GM23248 (cell line): ENCODE data around the gene GIGYF2.

ENCODE experiments used
- EZH2 ChIP-seq: fragments of 200-600 bp; sonication (generic); IDR thresholded peaks from 2 replicates; pipeline ENCODE4 v1.6.1; 2018; ENCODE audit warnings: antibody characterized with exemption, mild to moderate bottlenecking; ENCODE audit not compliant: insufficient read depth, poor library complexity, severe bottlenecking
- EZH2phosphoT487 ChIP-seq: fragments of 200-600 bp; sonication (generic); IDR thresholded peaks from 2 replicates; pipeline ENCODE4 v1.6.1; 2018; ENCODE audit warnings: antibody characterized with exemption, moderate library complexity, mild to moderate bottlenecking, low read depth; ENCODE audit not compliant: insufficient read depth

DNA sequence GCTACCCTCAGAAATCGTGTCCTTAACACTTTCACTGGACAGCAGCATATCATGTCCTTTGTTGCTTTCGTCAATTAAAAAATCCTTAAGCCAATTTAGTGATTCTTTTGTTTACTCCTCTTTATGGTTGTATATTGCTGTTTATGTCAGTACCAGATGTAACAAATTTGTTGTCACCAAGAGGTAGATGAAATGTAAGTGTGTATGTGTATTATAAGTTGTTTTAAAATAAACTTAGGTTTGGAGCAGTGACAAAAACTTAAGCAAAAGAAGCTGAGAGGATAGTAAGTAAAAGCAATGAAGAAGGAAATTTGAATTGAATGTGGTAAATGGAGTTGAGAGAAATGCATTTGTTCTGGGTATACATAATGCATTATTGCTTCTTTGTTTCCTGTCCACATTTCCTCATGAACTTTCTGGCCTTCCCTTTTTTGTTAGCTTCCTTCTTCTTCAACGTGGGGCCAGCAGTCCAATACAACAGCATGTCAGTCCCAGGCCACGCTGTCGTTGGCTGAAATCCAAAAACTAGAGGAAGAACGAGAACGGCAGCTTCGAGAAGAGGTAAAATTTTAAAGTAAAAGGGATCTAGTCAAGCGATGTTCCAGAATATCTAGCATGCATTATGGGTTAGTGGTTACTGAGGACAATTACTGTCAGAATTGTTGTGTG is 142.4 kb downstream of the GIGYF2 start:
- TF ChIP-seq EZH2phosphoT487: no peak
- TF ChIP-seq EZH2: no peak
